Erythroblast (primary cell): ENCODE data around the gene CHRDL2.

Experiments used
- DNase-seq, 2 experiments: peaks; one replicate each; lab custom pipeline; 2025; lab: John Stamatoyannopoulos, UW
- GATA1 ChIP-seq: IDR thresholded peaks from 2 replicates; pipeline ENCODE4 v1.6.1; 2011; ENCODE audit warnings: low read depth, mild to moderate bottlenecking, control low read depth, low read length, moderate library complexity
- POLR2A ChIP-seq: IDR thresholded peaks from 2 replicates; pipeline ENCODE4 v1.6.1; 2011; ENCODE audit warnings: mild to moderate bottlenecking, low read length

The CHRDL2 gene

DNA sequence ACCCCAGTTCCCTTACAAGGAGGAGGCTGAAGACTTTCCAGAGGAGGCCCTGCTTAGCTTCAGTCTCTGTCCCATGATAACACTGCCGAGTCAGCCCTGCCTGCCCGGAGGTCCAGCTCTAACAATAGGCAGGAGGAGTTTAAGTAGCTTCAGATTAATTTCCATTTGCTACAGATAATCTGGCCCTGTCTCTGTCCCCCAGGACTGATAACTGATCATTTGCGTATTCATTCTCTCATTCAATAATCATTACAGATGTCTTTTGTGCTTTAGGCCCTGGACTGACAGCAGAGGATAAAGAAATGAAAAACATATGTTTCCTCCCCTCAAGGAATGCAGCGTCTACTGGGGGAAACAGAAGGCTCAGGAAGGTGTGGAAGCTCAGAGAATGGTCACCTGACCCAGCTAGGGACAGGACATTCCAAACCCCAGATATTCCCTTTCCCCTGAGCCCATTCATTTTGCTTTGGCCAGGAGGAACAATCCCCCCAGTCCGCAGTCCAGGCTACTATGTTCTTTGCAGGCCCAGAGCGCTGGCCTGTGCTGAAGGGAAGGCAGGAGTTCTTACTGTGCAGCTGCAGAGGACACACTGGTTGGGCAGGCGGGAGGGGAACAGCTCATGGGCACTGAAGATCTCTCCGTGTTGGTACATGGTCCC lies 20.8 kb downstream of the CHRDL2 start:
- DNase-seq = peak; percentile 37 to 55
- no peak for TF ChIP-seq GATA1
- TF ChIP-seq POLR2A = no peak

- TF ChIP-seq GATA1 (no peak), POLR2A (no peak)
- DNase-seq = no peak
Observed at GRCh38 chr11:74709175-74709574, 22.1 kb downstream of the CHRDL2 start.

GRCh38 chr11:74707602-74708510 lies 23.4 kb downstream of the CHRDL2 start:
- TF ChIP-seq POLR2A (no peak), GATA1 (no peak)
- DNase-seq = no peak

DNA sequence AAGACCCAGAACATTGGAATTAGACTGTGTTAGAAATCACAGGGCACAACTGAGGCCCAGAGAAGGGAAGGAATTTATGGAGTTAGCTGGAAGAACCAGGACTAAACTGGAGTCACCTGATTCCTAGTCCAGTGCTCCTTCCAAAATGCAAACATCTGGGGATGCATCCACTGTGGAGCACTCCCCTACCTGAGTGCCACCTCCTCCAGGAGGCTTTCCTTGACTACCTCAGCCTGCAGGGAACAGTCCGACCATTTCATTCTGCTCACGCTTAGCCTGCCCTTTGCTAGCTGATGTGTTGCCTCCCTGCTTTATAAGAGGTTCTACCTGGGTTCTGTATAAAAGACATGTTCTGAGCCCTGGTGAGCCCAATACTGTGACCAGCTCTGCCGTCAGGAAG lies 24.0 kb downstream of the CHRDL2 start:
- TF ChIP-seq GATA1 = no peak
- TF ChIP-seq POLR2A = no peak
- DNase-seq = no peak

DNA sequence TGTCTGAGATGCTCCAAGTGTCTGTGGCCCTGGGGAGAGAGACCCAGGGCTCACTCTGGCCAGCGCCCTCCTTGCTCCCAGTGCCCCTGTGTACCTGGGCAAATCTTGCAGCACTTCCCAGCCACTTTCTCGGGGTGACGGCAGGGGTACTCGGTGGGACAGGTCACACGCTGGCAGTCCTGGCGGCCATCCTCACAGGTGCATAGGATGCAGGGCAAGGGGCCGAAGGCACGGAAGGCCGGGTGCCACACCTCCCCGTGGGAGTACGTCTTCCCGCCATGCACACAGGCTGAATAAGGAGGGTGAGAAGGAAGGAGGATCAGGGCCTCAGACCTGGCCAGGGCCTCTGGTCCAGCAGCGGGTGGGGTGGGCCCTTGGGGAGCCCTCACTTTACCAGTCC lies 28.0 kb downstream of the CHRDL2 start:
- TF ChIP-seq POLR2A = no peak
- TF ChIP-seq GATA1 = no peak
- DNase-seq = no peak

- DNase-seq = peak; percentile 65 to 80
- TF ChIP-seq POLR2A (no peak), GATA1 (no peak)
Observed at GRCh38 chr11:74702383-74703007, 28.7 kb downstream of the CHRDL2 start.

GRCh38 chr11:74701351-74701750 lies 29.9 kb downstream of the CHRDL2 start:
- DNase-seq = peak; percentile 34 to 52
- TF ChIP-seq GATA1 = no peak
- no peak for TF ChIP-seq POLR2A

- TF ChIP-seq POLR2A = no peak
- no peak for TF ChIP-seq GATA1
- DNase-seq = no peak
Observed at GRCh38 chr11:74699615-74700396, 31.4 kb downstream of the CHRDL2 start.

DNA sequence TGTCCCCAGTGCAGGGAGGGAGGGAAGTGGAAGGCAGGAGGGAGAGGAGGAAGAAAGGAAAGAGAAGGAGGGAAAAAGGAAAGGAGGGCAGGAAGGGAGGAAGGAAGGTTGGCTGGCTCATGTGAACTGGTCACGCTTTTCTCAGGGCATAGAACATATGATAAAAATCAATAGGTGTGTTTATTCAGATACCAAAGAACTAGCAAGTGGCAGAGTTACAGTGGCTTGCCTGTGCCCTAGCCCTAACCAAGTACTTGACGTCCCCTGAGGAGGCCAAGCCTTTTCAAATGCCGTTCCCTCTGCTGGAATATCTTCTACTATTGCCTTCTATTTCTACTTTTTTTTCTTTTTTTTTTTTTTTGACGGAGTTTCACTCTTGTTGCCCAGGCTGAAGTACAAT lies 33.5 kb downstream of the CHRDL2 start:
- TF ChIP-seq POLR2A = no peak
- TF ChIP-seq GATA1 = no peak
- no peak for DNase-seq

DNA sequence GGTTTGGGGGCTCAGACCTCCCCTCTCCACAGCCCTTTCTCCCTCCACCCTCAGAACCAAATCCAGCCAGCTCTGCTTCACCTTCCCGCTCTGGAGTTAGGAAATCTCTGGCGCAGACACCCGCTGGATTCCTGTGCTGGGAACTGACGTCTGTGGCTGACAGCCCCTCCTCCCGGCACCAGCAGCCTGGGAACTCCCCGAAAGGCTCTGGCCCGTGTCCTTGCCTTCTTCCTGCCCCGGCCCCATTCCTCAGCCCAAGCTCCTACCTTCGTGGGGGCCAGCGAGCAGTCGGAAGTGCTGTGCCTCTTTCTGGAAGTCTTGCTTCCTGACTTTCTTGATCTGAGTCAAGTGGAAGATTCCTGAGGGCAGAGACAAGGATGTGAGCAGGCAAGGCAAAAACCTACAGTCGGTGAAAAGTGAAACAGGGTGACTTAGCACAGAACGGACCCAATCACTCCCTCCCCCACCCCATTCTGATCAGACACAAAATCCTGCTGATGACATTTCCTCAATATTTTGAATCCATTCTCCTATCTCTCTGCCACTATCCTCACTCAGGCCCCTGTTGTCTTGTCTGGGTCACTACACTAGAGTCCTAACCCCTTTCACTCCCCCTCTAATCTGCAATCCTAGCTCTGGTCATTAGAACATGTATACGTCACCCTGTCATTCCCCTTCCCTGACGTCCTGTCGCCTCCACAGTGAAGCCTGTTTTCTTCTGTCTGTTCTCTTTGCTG lies 34.1 kb downstream of the CHRDL2 start:
- DNase-seq = no peak
- TF ChIP-seq GATA1 (no peak), POLR2A (no peak)

DNA sequence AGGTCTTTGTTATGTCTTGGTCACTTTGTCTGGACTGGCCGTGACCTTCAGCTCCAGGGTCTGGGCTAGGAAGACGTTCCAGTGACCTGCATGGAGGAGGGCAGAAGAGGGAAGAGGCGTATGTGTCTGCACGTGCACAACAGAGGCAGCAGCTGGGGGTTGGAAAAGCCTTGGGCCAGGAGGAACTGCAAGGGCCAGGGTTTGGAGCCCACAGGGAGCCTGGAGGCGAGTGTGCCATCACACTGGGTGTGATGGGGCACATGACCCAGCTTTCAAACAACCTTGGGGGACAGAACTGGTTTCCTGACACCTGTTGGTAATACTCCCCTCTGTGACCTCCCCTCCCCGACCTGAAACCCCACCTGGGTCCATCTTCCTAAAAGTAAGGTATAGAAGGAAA lies 34.7 kb downstream of the CHRDL2 start:
- TF ChIP-seq POLR2A (no peak), GATA1 (no peak)
- no peak for DNase-seq

GRCh38 chr11:74695705-74696280 lies 35.4 kb downstream of the CHRDL2 start:
- no peak for DNase-seq
- TF ChIP-seq POLR2A (no peak), GATA1 (no peak)
